ENCODE measurements around the gene WDR53. TPM values are rescaled to one million over a fixed set of nuclear protein-coding genes. Genes with fewer than 3 reads are reported as not detected.

The WDR53 gene
- total RNA-seq, 1 experiment from 2014 or later: 14.8 TPM

- POLR2A ChIA-PET: no interaction called here
- H3K9me2 ChIP-seq (ENCODE audit: insufficient read depth): no peaks in the 10 kb centered on the region
- H3K9me3 ChIP-seq (ENCODE audit: control insufficient read depth in 1 of 2, insufficient read depth in 1 of 2, low read depth in 1 of 2, low read length in 2 of 2): no peaks in the 10 kb centered on the region
- peaks cover 18 to 28% of the 10 kb centered on the region in 2 experiments for H3K36me3 ChIP-seq (ENCODE audit: control insufficient read depth in 1 of 2, insufficient read depth in 2 of 2, low read length in 2 of 2)
- H3K4me3 ChIP-seq (replicated peaks in 1 of 2; ENCODE audit: low read depth in 1 of 2, low read length in 2 of 2): no peak overlapping the region
- RAD21 ChIA-PET (ENCODE audit: low non-redundant PET in 1 of 2, low total read pairs in 2 of 2, uncharacterized antibody in 2 of 2, unreplicated experiment in 2 of 2): no interaction called here
- ATAC-seq (no peak), DNase-seq (ENCODE audit: low read depth, low spot score) (no peak)
- H3K9ac ChIP-seq (ENCODE audit: low read length): no peak overlapping the region
- H3K4me1 ChIP-seq (ENCODE audit: control insufficient read depth in 1 of 2, insufficient read depth in 2 of 2, low read length in 2 of 2): no peaks in the 10 kb centered on the region
- H3K4me2 ChIP-seq (ENCODE audit: low read length): no peak overlapping the region
- peaks cover 16% of the 10 kb centered on the region for H3K79me2 ChIP-seq (ENCODE audit: insufficient read depth, low read length)
- H2AFZ ChIP-seq (ENCODE audit: low read depth, low read length, poor library complexity, severe bottlenecking): no peak overlapping the region
- TF ChIP-seq CEBPB (IDR thresholded peaks at IDR 0.05; ENCODE audit: low read depth): no peak
- TF ChIP-seq POLR2A (IDR thresholded peaks at IDR 0.05; ENCODE audit: borderline replicate concordance, extremely low read depth, insufficient read depth, insufficient read length): no peak
- no peak for TF ChIP-seq CBX3 (IDR thresholded peaks at IDR 0.05; ENCODE audit: low read depth)
- TF ChIP-seq, protein P1, sequence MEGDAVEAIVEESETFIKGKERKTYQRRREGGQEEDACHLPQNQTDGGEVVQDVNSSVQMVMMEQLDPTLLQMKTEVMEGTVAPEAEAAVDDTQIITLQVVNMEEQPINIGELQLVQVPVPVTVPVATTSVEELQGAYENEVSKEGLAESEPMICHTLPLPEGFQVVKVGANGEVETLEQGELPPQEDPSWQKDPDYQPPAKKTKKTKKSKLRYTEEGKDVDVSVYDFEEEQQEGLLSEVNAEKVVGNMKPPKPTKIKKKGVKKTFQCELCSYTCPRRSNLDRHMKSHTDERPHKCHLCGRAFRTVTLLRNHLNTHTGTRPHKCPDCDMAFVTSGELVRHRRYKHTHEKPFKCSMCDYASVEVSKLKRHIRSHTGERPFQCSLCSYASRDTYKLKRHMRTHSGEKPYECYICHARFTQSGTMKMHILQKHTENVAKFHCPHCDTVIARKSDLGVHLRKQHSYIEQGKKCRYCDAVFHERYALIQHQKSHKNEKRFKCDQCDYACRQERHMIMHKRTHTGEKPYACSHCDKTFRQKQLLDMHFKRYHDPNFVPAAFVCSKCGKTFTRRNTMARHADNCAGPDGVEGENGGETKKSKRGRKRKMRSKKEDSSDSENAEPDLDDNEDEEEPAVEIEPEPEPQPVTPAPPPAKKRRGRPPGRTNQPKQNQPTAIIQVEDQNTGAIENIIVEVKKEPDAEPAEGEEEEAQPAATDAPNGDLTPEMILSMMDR (IDR thresholded peaks at IDR 0.05 in 2 of 3, conservative IDR thresholded peaks at IDR 0.05 in 1 of 3; ENCODE audit: borderline replicate concordance in 1 of 3, insufficient read depth in 1 of 3, low read depth in 2 of 3, low read length in 2 of 3): no peak
- TF ChIP-seq SIN3A (IDR thresholded peaks at IDR 0.05; ENCODE audit: low read depth): no peak
- TF ChIP-seq ELF1 (IDR thresholded peaks at IDR 0.05; ENCODE audit: borderline replicate concordance, low read depth): no peak
- no peak for TF ChIP-seq EZH2phosphoT487 (IDR thresholded peaks at IDR 0.05; ENCODE audit: borderline replicate concordance)
- no peak for TF ChIP-seq EGR1 (IDR thresholded peaks at IDR 0.05; ENCODE audit: low read depth)
- no peak for TF ChIP-seq MAX (IDR thresholded peaks at IDR 0.05)
- no peaks in the 10 kb centered on the region; the same call in 1 of the 2 replicates for H4K20me1 ChIP-seq (ENCODE audit: insufficient read depth)
- intact Hi-C loops (cut with micrococcal nuclease): no loop called here
- H3K27ac ChIP-seq (ENCODE audit: low read depth, low read length): no peak overlapping the region
- BruUV-seq (replicated peaks): no TSS peak
- no peaks in the 10 kb centered on the region for H3K27me3 ChIP-seq (ENCODE audit: insufficient read depth, low read length)
- CTCF ChIA-PET: no interaction called here
Observed at GRCh38 chr3:196585044-196585757, 16.8 kb upstream of the WDR53 start.
